Gastroesophageal sphincter (tissue), 3 donors: ENCODE measurements around the gene BORCS5.

Source experiments
- CTCF ChIP-seq, 4 experiments: fragments of 200-600 bp in 2 of 4; fragments of 450-650 bp in 2 of 4; sonication (generic) in 1 of 4; IDR thresholded peaks; one replicate each; pipeline ENCODE4 v1.5.1; 2017 to 2019; ENCODE audit warnings: antibody characterized with exemption in 4 of 4, mild to moderate bottlenecking in 2 of 4, moderate library complexity in 2 of 4
- EP300 ChIP-seq: sonication (generic); formaldehyde crosslinking; IDR thresholded peaks from one replicate; pipeline ENCODE4 v1.6.1; 2017; ENCODE audit warnings: antibody characterized with exemption, mild to moderate bottlenecking
- POLR2A ChIP-seq, 2 donors: fragments of 450-650 bp; IDR thresholded peaks; one replicate each; pipeline ENCODE4 v1.6.1; 2017; ENCODE audit warnings: antibody characterized with exemption in 2 of 2, mild to moderate bottlenecking in 2 of 2, moderate library complexity in 1 of 2
- POLR2AphosphoS5 ChIP-seq: sonication (generic); formaldehyde crosslinking; IDR thresholded peaks from one replicate; pipeline ENCODE4 v1.6.1; 2017; ENCODE audit warnings: antibody characterized with exemption

- TF ChIP-seq POLR2A (IDR thresholded peaks at IDR 0.05) (no peak), POLR2AphosphoS5 (no peak), CTCF (IDR thresholded peaks at IDR 0.05) (no peak), EP300 (no peak)
Measured at GRCh38 chr12:12488823-12489550, 132.1 kb downstream of the BORCS5 start.
